K562 (cell line): ENCODE data around the gene CDYL2. TPM values are rescaled to one million over a fixed set of nuclear protein-coding genes. Genes with fewer than 3 reads are reported as not detected.

Source experiments
- ATAC-seq: fragments of 200-7000 bp; cut with Tn5 transposase; 3 replicates; pipeline ENCODE4 v1.9.1; 2020; ENCODE audit warnings: moderate library complexity
- BruUV-seq: library from RNA; stranded (reverse); fragments of 400-500 nt; replicated peaks from 2 replicates; lab custom pipeline; 2021; lab: Mats Ljungman, UMichigan
- CTCF ChIA-PET: fragments of 300-600 bp; formaldehyde crosslinking; extraction: SDS; loops from one replicate; lab custom pipeline; 2021; ENCODE audit warnings: low intra/inter-chr PET ratio; lab: Yijun Ruan, JAX
- POLR2A ChIA-PET: fragments of 300-600, 350-650 bp; sonication (Branson Sonifier 250); formaldehyde crosslinking; extraction: SDS; loops from one replicate; lab custom pipeline; 2021; ENCODE audit warnings: antibody characterized with exemption, inconsistent platforms; lab: Yijun Ruan, JAX
- DNase-seq, 4 experiments: peaks; one replicate each; pipeline versions ENCODE4 v3.0.0 to v3.0.0-alpha.2; 2011 to 2018; ENCODE audit warnings: low spot score in 3 of 4, mixed read lengths in 3 of 4; ENCODE audit errors: extremely low read depth in 1 of 4
- FAIRE-seq: peaks from 2 replicates; lab custom pipeline; 2011; peaks lifted over from hg19 to GRCh38; lab: Jason Lieb, UNC
- H2AFZ ChIP-seq: 2 replicates; pipeline ENCODE4 v1.6.0; 2011; ENCODE audit warnings: low read depth, low read length, control low read depth, inconsistent platforms
- H3K27ac ChIP-seq: fragments of 200-600 bp; 3 replicates; pipeline ENCODE4 v1.8.0; 2011; ENCODE audit warnings: low read depth, mild to moderate bottlenecking, control low read depth, inconsistent platforms, low read length, moderate library complexity, mixed read lengths; ENCODE audit errors: extremely low read depth
- H3K27me3 ChIP-seq, 2 experiments: fragments of 300-600 bp in 1 of 2; 2 replicates in 1 of 2; 3 replicates in 1 of 2; pipeline versions ENCODE4 v1.6.0 to v1.8.0; 2011; ENCODE audit warnings: inconsistent platforms in 2 of 2, low read length in 2 of 2, mild to moderate bottlenecking in 1 of 2, mixed read lengths in 1 of 2, moderate library complexity in 1 of 2; ENCODE audit not compliant: control insufficient read depth in 2 of 2, insufficient read depth in 2 of 2
- H3K36me3 ChIP-seq: fragments of 300-600 bp; 3 replicates; pipeline ENCODE4 v1.8.0; 2011; ENCODE audit warnings: mild to moderate bottlenecking, low read length, inconsistent platforms; ENCODE audit not compliant: control insufficient read depth, insufficient read depth
- H3K4me1 ChIP-seq, 2 experiments: fragments of 200-600 bp in 1 of 2; replicated peaks in 1 of 2; 2 replicates in 1 of 2; 3 replicates in 1 of 2; pipeline versions ENCODE4 v1.5.1 to v1.8.0; 2011; ENCODE audit warnings: inconsistent platforms in 2 of 2, low read length in 2 of 2, mild to moderate bottlenecking in 1 of 2, mixed read lengths in 1 of 2, moderate library complexity in 1 of 2; ENCODE audit not compliant: control insufficient read depth in 2 of 2, insufficient read depth in 2 of 2
- H3K4me2 ChIP-seq: 2 replicates; pipeline ENCODE4 v1.6.1; 2011; ENCODE audit warnings: low read length, control low read depth, inconsistent platforms, mixed read lengths; ENCODE audit not compliant: insufficient read depth
- H3K4me3 ChIP-seq: fragments of 200-600 bp; sonication (generic), shearing (Covaris generic); 2 replicates; pipeline ENCODE4 v1.5.1; 2016; ENCODE audit warnings: control low read depth, inconsistent platforms
- H3K79me2 ChIP-seq: fragments of 200-600 bp; 3 replicates; pipeline ENCODE4 v1.8.0; 2011; ENCODE audit warnings: low read length, inconsistent platforms; ENCODE audit not compliant: control insufficient read depth, insufficient read depth
- H3K9ac ChIP-seq, 2 experiments: 2 replicates each; pipeline versions ENCODE4 v1.6.0 to v1.6.1; 2011; ENCODE audit warnings: low read depth in 2 of 2, low read length in 2 of 2, control low read depth in 1 of 2, inconsistent platforms in 1 of 2, mild to moderate bottlenecking in 1 of 2, mixed read lengths in 1 of 2; ENCODE audit not compliant: insufficient read depth in 1 of 2
- H3K9me1 ChIP-seq: one replicate; pipeline ENCODE4 v1.6.0; 2011; ENCODE audit warnings: inconsistent platforms, mild to moderate bottlenecking, low read length, moderate library complexity; ENCODE audit not compliant: control insufficient read depth, insufficient read depth
- H3K9me3 ChIP-seq: replicated peaks from 2 replicates; pipeline ENCODE4 v1.5.1; 2011; ENCODE audit warnings: low read depth, low read length, inconsistent platforms; ENCODE audit not compliant: control insufficient read depth, insufficient read depth
- H4K20me1 ChIP-seq: replicated peaks from 2 replicates; pipeline ENCODE4 v1.6.1; 2011; ENCODE audit warnings: low read length, inconsistent platforms, mixed read lengths; ENCODE audit not compliant: control insufficient read depth, insufficient read depth
- ARID2 ChIP-seq: fragments of 450-650 bp; IDR thresholded peaks from 2 replicates; pipeline ENCODE4 v1.6.1; 2017; ENCODE audit warnings: antibody characterized with exemption, mild to moderate bottlenecking
- HDAC3 ChIP-seq: fragments of 450-650 bp; IDR thresholded peaks from 2 replicates; pipeline ENCODE4 v1.6.1; 2018; ENCODE audit warnings: borderline replicate concordance, mild to moderate bottlenecking, moderate library complexity; ENCODE audit not compliant: partially characterized antibody
- HDAC8 ChIP-seq: fragments of 450-650 bp; IDR thresholded peaks from 2 replicates; pipeline ENCODE4 v1.6.1; 2016; ENCODE audit warnings: mild to moderate bottlenecking, missing genetic modification characterization, moderate library complexity, missing compliant biosample characterization
- POLR2AphosphoS5 ChIP-seq: IDR thresholded peaks from 2 replicates; pipeline ENCODE4 v1.6.1; 2011; ENCODE audit warnings: mild to moderate bottlenecking, low read depth, low read length, moderate library complexity; ENCODE audit not compliant: control insufficient read depth, insufficient read depth
- RNF2 ChIP-seq: sonication (generic); IDR thresholded peaks from 2 replicates; pipeline ENCODE4 v1.6.1; 2016
- SMARCC2 ChIP-seq: fragments of 450-650 bp; IDR thresholded peaks from 2 replicates; pipeline ENCODE4 v1.6.1; 2017; ENCODE audit warnings: antibody characterized with exemption, moderate library complexity, mild to moderate bottlenecking, low read depth
- TEAD1 ChIP-seq, 2 experiments: fragments of 450-650 bp in 1 of 2; sonication (generic) in 1 of 2; formaldehyde crosslinking; IDR thresholded peaks; 2 replicates each; pipeline versions ENCODE4 v1.4.0 to v1.8.0; 2020 to 2022; ENCODE audit warnings: mild to moderate bottlenecking in 2 of 2, missing genetic modification reagents in 1 of 2
- TFAM ChIP-seq: fragments of 250-450 bp; sonication (Bioruptor Pico); conservative IDR thresholded peaks from 2 replicates; pipeline ENCODE4 v1.5.0; 2021; ENCODE audit warnings: mild to moderate bottlenecking, moderate library complexity
- ZBTB8A ChIP-seq: fragments of 450-650 bp; IDR thresholded peaks from 2 replicates; pipeline ENCODE4 v1.6.1; 2018; ENCODE audit warnings: mild to moderate bottlenecking, moderate library complexity; ENCODE audit not compliant: partially characterized antibody
- ZNF384 ChIP-seq: IDR thresholded peaks from 2 replicates; pipeline ENCODE4 v1.6.1; 2012; ENCODE audit warnings: low read depth, low read length, improper control_type of control experiment
- ZNF444 ChIP-seq: fragments of 250-450 bp; sonication (Bioruptor Pico); IDR thresholded peaks from 2 replicates; pipeline ENCODE4 v1.4.0; 2020; ENCODE audit warnings: mild to moderate bottlenecking, moderate library complexity
- ZNF707 ChIP-seq: fragments of 250-450 bp; sonication (Bioruptor Pico); conservative IDR thresholded peaks from 2 replicates; pipeline ENCODE4 v1.8.0; 2022; ENCODE audit warnings: inconsistent platforms, mild to moderate bottlenecking, moderate library complexity
- ZNF75A ChIP-seq: fragments of 450-650 bp; formaldehyde crosslinking; IDR thresholded peaks from 2 replicates; pipeline ENCODE4 v1.4.0; 2020; ENCODE audit warnings: mild to moderate bottlenecking
- ZNF76 ChIP-seq: fragments of 250-450 bp; sonication (Bioruptor Pico); IDR thresholded peaks from 2 replicates; pipeline ENCODE4 v1.4.0; 2020; ENCODE audit warnings: mild to moderate bottlenecking, moderate library complexity, borderline replicate concordance
- WGBS: fragments of 100-300 bp; shearing (Covaris generic); methylation state at CpG from one replicate; pipeline ENCODE4 v1.1.6; 2016; ENCODE audit warnings: low coverage, mixed read lengths; ENCODE audit not compliant: insufficient coverage; ENCODE audit errors: missing lambda C conversion rate; 5-methylcytosine and 5-hydroxymethylcytosine counted together
- in situ Hi-C: fragments of 300-500 bp; cut with MboI; formaldehyde crosslinking; loops from 4 replicates; pipeline ENCODE4 v1.15.0; 2018; ENCODE audit warnings: inconsistent platforms, mixed read lengths
- intact Hi-C: fragments of 100-400 bp; cut with micrococcal nuclease; formaldehyde crosslinking; loops from 2 replicates; pipeline ENCODE4 v1.14.2; 2022
- polyA plus RNA-seq, 8 experiments: library from polyadenylated mRNA; depleted of rRNA in 4 of 8; stranded (reverse) in 5 of 8; unstranded in 3 of 8; fragments of >200 nt; fragmentation: Nextera tagmentation in 2 of 8; fragmentation: Illumina TruSeq in 1 of 8; extraction: Ambion mirVana in 2 of 8; extraction: Trizol in 1 of 8; gene quantifications; 2 replicates each; pipeline versions ENCODE4 v1.2.1 to v1.2.3, GENCODE V29; 2011 to 2014; ENCODE audit warnings: inconsistent platforms in 1 of 8, missing spikeins in 1 of 8
- total RNA-seq, 7 experiments: library from RNA; depleted of rRNA in 6 of 7; stranded (reverse); fragments of >200 nt in 6 of 7; fragmentation: Illumina TruSeq in 2 of 7; extraction: Trizol in 2 of 7; gene quantifications; 2 replicates each; pipeline versions ENCODE4 v1.2.1 to v1.2.3, GENCODE V29; 2011 to 2021; ENCODE audit warnings: low replicate concordance in 1 of 7
- TF ChIP-seq, protein P1 (sequence below), 3 experiments: IDR thresholded peaks in 2 of 3; conservative IDR thresholded peaks in 1 of 3; 2 replicates each; pipeline ENCODE4 v1.5.1; 2011 to 2012; ENCODE audit warnings: low read length in 3 of 3, mild to moderate bottlenecking in 3 of 3, control low read depth in 2 of 3, improper control_type of control experiment in 1 of 3, inconsistent platforms in 1 of 3, low read depth in 1 of 3, mixed read lengths in 1 of 3, moderate library complexity in 1 of 3; ENCODE audit not compliant: insufficient read depth in 2 of 3
- TF ChIP-seq, protein P2 (sequence below): sonication (generic); formaldehyde crosslinking; IDR thresholded peaks from 2 replicates; pipeline ENCODE4 v1.8.1; 2023; ENCODE audit warnings: mild to moderate bottlenecking, missing genetic modification reagents, moderate library complexity
- TF ChIP-seq, protein P3 (sequence below): fragments of 450-650 bp; IDR thresholded peaks from 2 replicates; pipeline ENCODE4 v1.6.1; 2017; ENCODE audit warnings: mild to moderate bottlenecking, moderate library complexity
- TF ChIP-seq, protein P4 (sequence below): fragments of 450-650 bp; IDR thresholded peaks from one replicate; pipeline ENCODE4 v1.6.1; 2018; ENCODE audit warnings: mild to moderate bottlenecking, moderate library complexity; ENCODE audit not compliant: partially characterized antibody

Gene CDYL2
- total and polyA plus RNA-seq, 9 of the 15 experiments (the other 6 are each of a cell fraction or from before 2014, with no cell fraction given) = under 0.01 to 0.04 (median 0.01) TPM; not detected in 6

DNA sequence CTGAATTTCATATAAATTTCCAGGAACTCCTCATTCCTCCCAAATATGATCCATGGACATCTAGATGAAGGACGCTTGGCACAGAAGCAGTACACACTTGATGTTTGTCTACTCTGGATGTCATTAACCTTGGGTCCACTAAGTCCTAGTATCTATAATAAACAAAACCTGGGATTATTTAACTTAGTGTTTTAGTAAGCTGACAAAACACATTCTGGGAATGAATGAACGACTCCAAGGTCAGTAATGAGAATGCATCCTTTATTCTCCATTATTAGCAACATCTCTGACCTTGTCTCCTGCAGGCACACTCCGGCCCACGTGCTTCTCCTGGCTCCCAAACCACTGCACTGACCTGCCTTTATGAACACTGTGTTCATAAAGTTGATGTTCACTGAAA, 24.1 kb upstream of the CDYL2 start:
- no peaks in the 10 kb centered on the region for H3K27me3 ChIP-seq
- CTCF ChIA-PET = no interaction called here
- no peak overlapping the region for H3K4me3 ChIP-seq
- no peak overlapping the region for H3K9ac ChIP-seq
- no peak overlapping the region for H3K4me2 ChIP-seq
- POLR2A ChIA-PET = no interaction called here
- H4K20me1 ChIP-seq = no peaks in the 10 kb centered on the region
- no peaks in the 10 kb centered on the region for H3K9me3 ChIP-seq
- H2AFZ ChIP-seq = no peak overlapping the region
- no peak overlapping the region for H3K27ac ChIP-seq
- intact Hi-C loops (no loop called here), in situ Hi-C loops (no loop called here)
- H3K4me1 ChIP-seq = no peaks in the 10 kb centered on the region
- ATAC-seq (no peak), FAIRE-seq (no peak), DNase-seq (no peak)
- H3K36me3 ChIP-seq = no peaks in the 10 kb centered on the region
- no TSS peak for BruUV-seq
- H3K79me2 ChIP-seq = no peaks in the 10 kb centered on the region
- no peak for TF ChIP-seq TEAD1 (CRISPR knock-in tag; IDR thresholded peaks at IDR 0.05)
- no peak for TF ChIP-seq SMARCC2
- TF ChIP-seq, protein P1, sequence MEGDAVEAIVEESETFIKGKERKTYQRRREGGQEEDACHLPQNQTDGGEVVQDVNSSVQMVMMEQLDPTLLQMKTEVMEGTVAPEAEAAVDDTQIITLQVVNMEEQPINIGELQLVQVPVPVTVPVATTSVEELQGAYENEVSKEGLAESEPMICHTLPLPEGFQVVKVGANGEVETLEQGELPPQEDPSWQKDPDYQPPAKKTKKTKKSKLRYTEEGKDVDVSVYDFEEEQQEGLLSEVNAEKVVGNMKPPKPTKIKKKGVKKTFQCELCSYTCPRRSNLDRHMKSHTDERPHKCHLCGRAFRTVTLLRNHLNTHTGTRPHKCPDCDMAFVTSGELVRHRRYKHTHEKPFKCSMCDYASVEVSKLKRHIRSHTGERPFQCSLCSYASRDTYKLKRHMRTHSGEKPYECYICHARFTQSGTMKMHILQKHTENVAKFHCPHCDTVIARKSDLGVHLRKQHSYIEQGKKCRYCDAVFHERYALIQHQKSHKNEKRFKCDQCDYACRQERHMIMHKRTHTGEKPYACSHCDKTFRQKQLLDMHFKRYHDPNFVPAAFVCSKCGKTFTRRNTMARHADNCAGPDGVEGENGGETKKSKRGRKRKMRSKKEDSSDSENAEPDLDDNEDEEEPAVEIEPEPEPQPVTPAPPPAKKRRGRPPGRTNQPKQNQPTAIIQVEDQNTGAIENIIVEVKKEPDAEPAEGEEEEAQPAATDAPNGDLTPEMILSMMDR (IDR thresholded peaks at IDR 0.05 in 2 of 3, conservative IDR thresholded peaks at IDR 0.05 in 1 of 3; ENCODE audit: insufficient read depth in 2 of 3, low read depth in 1 of 3, low read length in 3 of 3) = no peak
- TF ChIP-seq POLR2AphosphoS5 = no peak
- TF ChIP-seq, protein P2, sequence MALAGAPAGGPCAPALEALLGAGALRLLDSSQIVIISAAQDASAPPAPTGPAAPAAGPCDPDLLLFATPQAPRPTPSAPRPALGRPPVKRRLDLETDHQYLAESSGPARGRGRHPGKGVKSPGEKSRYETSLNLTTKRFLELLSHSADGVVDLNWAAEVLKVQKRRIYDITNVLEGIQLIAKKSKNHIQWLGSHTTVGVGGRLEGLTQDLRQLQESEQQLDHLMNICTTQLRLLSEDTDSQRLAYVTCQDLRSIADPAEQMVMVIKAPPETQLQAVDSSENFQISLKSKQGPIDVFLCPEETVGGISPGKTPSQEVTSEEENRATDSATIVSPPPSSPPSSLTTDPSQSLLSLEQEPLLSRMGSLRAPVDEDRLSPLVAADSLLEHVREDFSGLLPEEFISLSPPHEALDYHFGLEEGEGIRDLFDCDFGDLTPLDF (CRISPR knock-in tag) = no peak
- no peak for TF ChIP-seq TFAM (CRISPR knock-in tag)
- TF ChIP-seq ZNF707 = no peak
- TF ChIP-seq HDAC3 = no peak
- TF ChIP-seq RNF2 = no peak
- TF ChIP-seq ZNF444 (CRISPR knock-in tag) = no peak
- TF ChIP-seq ZNF76 = no peak
- TF ChIP-seq ARID2 = no peak
- TF ChIP-seq, protein P3, sequence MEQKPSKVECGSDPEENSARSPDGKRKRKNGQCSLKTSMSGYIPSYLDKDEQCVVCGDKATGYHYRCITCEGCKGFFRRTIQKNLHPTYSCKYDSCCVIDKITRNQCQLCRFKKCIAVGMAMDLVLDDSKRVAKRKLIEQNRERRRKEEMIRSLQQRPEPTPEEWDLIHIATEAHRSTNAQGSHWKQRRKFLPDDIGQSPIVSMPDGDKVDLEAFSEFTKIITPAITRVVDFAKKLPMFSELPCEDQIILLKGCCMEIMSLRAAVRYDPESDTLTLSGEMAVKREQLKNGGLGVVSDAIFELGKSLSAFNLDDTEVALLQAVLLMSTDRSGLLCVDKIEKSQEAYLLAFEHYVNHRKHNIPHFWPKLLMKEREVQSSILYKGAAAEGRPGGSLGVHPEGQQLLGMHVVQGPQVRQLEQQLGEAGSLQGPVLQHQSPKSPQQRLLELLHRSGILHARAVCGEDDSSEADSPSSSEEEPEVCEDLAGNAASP = no peak
- no peak for TF ChIP-seq HDAC8 (tag)
- TF ChIP-seq ZNF75A (CRISPR knock-in tag) = no peak
- no peak for TF ChIP-seq ZBTB8A
- TF ChIP-seq ZNF384 = no peak
- TF ChIP-seq, protein P4, sequence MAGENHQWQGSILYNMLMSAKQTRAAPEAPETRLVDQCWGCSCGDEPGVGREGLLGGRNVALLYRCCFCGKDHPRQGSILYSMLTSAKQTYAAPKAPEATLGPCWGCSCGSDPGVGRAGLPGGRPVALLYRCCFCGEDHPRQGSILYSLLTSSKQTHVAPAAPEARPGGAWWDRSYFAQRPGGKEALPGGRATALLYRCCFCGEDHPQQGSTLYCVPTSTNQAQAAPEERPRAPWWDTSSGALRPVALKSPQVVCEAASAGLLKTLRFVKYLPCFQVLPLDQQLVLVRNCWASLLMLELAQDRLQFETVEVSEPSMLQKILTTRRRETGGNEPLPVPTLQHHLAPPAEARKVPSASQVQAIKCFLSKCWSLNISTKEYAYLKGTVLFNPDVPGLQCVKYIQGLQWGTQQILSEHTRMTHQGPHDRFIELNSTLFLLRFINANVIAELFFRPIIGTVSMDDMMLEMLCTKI = no peak
- TF ChIP-seq, all 486 proteins: peak for 0
- 1% methylated on average over 4 of the region's 4 CpGs for WGBS
- H3K9me1 ChIP-seq = no peaks in the 10 kb centered on the region
